Coronary artery (tissue), 2 donors: ENCODE measurements around the gene SLC9A4.

Experiments
- DNase-seq: peaks from one replicate; pipeline ENCODE4 v3.0.0-alpha.2; 2017; ENCODE audit warnings: low spot score
- H3K27ac ChIP-seq, 2 donors: fragments of 200-600 bp; sonication (generic); one replicate each; pipeline ENCODE4 v1.5.1; 2016 to 2019
- H3K4me3 ChIP-seq: fragments of 200-600 bp; sonication (generic); 2 replicates; pipeline ENCODE4 v1.5.1; 2016; ENCODE audit warnings: mild to moderate bottlenecking, moderate library complexity
- TF ChIP-seq, protein P1 (sequence below): fragments of 200-600 bp; sonication (generic); IDR thresholded peaks from one replicate; pipeline ENCODE4 v1.5.1; 2019; ENCODE audit warnings: antibody characterized with exemption

Gene SLC9A4

DNA sequence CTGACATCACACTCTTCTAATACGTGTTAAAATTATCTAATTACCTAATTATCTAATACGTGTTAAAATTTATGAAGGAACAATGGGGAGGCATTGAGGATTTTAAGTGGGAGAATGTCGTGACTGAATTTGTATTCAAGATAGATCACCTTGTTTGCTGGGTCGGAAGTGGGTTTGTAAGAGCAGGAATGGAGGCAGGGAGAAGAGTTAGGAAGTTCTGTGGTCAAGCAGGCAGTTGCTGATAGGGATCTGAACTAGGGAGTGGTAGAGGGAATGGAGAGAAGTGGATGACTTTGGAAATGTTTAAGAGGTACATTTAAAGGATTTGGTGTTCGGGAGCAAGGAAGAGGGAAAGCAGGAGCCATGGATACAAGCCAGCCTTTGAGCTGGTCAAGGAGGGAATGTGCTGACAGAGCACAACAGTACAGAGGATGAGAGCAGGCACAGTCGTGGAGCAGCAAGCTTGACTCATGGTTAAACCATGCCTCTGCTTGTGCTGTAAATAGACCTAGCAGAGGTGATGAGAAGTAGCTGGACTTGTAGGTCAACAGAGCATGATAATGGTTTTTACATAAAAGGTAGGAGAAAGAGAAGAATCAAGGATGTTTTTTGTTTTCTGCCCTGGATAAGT lies 33.8 kb upstream of the SLC9A4 start:
- Histone ChIP-seq H3K27ac (no peak overlapping the region), H3K4me3 (no peak overlapping the region)
- DNase-seq = no peak
- TF ChIP-seq, protein P1, sequence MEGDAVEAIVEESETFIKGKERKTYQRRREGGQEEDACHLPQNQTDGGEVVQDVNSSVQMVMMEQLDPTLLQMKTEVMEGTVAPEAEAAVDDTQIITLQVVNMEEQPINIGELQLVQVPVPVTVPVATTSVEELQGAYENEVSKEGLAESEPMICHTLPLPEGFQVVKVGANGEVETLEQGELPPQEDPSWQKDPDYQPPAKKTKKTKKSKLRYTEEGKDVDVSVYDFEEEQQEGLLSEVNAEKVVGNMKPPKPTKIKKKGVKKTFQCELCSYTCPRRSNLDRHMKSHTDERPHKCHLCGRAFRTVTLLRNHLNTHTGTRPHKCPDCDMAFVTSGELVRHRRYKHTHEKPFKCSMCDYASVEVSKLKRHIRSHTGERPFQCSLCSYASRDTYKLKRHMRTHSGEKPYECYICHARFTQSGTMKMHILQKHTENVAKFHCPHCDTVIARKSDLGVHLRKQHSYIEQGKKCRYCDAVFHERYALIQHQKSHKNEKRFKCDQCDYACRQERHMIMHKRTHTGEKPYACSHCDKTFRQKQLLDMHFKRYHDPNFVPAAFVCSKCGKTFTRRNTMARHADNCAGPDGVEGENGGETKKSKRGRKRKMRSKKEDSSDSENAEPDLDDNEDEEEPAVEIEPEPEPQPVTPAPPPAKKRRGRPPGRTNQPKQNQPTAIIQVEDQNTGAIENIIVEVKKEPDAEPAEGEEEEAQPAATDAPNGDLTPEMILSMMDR = no peak

DNA sequence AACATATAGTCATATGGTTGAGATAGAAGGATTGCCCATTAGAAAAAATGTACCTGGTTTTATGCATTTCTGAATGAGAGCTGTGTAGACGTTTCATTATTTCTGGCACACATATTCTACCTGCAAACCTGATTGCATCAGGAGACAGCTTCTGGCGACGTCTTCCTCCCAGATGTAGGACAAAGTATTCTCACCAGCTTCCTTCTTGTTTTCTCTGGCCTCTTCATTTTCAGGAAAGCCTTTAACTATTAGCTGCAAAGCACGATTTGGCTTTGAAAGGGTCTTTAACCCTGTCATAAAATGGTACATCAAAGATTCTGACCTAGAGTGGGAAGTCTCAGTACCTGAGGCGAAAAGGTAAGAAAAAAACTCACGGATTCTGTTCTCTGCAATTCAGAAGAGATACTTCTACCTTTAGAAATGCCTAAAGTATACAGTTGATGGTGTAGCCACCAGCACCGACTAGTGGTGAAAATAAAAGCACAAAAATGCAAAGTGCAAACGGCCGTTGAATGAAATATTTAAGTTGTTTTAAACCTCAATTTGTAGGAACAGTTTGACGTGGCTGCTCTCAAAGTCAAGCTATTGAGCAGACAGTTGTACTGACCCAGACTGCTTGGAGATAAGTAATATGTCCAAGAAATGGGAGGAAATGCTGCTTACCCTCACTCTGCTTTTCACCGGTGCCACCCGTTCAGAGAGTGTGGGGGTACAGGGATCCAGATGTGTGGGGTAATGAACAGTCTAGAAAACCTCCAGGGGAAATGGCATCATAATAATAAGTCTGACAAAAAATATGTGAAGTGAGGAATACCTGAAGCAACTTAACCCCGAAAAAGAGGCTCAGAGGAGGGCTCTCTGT lies 29.8 kb upstream of the SLC9A4 start:
- TF ChIP-seq, protein P1 = peak; percentile 39
- Histone ChIP-seq H3K4me3 (no peak overlapping the region), H3K27ac (no peak overlapping the region)
- DNase-seq = no peak

DNA sequence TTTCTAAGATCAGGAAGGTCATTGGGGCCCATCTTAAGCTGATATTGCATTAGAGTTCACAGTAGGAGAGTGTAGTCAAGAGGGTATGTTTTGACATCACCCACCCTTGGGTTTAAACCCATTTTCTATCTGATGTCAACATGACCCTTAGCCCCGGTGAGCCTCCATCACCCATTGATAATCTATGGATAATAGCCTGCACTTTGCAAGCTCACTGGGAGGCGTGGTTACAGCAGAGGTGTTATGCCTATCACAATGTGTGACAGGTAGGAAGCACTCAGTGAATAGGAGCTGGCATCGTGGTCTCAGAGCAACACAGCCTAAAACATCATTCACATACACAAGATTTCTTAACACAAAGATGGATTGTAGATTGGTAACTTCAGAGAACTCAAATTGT lies 28.8 kb upstream of the SLC9A4 start:
- TF ChIP-seq, protein P1 = no peak
- DNase-seq = no peak
- Histone ChIP-seq H3K4me3 (no peak overlapping the region), H3K27ac (no peak overlapping the region)

DNA sequence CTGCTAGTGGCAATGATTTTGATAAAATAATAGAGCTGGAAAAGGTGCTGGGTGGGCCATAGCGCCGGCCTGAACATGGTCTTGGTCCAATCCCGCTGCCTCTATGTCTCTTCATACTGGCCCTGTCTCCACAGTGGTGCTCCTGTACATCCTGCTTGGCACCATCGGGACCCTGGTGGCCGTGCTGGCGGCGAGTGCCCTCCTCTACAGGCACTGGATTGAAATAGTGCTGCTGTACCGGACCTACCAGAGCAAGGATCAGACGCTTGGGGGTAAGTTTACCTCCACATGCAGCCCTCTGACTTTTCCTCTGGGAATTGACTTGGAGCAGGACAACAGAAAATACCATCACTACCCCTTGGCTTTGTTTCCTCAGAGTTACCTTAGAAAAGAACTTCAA lies 26.1 kb upstream of the SLC9A4 start:
- Histone ChIP-seq H3K4me3 (no peak overlapping the region), H3K27ac (no peak overlapping the region)
- no peak for DNase-seq
- TF ChIP-seq, protein P1 = no peak

DNA sequence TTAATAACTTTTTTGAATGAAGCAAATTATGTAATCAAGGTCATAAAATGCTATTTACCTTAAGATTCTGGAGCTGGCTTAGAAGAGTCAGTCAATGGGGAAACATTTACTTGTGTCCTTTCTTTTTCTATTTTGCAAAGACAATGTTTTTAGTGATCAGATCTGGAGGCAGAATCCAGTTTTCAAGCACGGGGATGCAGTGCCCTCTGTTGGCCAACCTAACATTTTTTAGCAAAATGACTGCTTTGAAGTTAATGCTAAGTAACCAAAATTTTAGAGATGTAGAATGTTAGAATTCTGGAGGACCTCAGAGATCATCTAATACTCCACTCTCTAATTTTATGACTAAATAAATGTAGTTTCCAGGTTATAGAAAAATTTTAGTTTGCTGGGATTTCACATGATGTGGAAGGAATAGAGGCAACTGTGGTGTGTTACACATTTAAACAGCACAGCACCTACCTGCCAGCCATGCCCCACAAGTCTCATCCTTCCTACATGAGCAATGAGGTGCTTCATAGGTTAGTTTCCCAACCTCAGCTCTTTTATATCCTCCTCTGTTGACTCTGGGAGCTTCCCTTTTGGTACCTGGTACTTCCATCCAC lies 23.6 kb upstream of the SLC9A4 start:
- Histone ChIP-seq H3K4me3 (no peak overlapping the region), H3K27ac (no peak overlapping the region)
- TF ChIP-seq, protein P1 = no peak
- no peak for DNase-seq

DNA sequence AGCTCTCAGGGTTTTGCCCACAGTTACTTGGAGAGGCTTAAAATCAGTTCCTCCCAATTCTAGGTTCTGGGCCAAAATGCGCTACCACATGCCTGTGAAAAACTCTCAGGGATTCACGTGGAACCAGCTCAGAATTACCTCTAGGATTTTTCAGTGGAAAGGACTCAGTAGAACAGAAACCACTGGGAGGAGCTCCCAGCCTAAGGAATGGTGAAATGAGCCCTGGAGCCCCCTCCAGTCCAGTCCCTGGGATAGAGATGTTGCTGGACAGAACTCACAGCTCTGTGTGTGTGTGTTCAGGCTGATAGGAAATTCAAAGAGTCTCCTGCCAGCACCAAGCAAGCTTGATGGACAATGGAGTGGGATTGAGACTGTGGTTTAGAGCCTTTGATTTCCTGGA lies 21.1 kb upstream of the SLC9A4 start:
- Histone ChIP-seq H3K27ac (no peak overlapping the region), H3K4me3 (no peak overlapping the region)
- DNase-seq = no peak
- TF ChIP-seq, protein P1 = no peak
